GM12872 (cell line): ENCODE data around the gene SLC6A2.

Source experiments
- CTCF ChIP-seq: IDR thresholded peaks from 3 replicates; pipeline ENCODE4 v1.5.1; 2011; ENCODE audit warnings: low read depth, mild to moderate bottlenecking, low read length, moderate library complexity; ENCODE audit not compliant: insufficient read depth

SLC6A2 gene

GRCh38 chr16:55666012-55666411 lies 10.2 kb downstream of the SLC6A2 start:
- no peak for TF ChIP-seq CTCF

GRCh38 chr16:55667753-55668152 lies 12.0 kb downstream of the SLC6A2 start:
- no peak for TF ChIP-seq CTCF

DNA sequence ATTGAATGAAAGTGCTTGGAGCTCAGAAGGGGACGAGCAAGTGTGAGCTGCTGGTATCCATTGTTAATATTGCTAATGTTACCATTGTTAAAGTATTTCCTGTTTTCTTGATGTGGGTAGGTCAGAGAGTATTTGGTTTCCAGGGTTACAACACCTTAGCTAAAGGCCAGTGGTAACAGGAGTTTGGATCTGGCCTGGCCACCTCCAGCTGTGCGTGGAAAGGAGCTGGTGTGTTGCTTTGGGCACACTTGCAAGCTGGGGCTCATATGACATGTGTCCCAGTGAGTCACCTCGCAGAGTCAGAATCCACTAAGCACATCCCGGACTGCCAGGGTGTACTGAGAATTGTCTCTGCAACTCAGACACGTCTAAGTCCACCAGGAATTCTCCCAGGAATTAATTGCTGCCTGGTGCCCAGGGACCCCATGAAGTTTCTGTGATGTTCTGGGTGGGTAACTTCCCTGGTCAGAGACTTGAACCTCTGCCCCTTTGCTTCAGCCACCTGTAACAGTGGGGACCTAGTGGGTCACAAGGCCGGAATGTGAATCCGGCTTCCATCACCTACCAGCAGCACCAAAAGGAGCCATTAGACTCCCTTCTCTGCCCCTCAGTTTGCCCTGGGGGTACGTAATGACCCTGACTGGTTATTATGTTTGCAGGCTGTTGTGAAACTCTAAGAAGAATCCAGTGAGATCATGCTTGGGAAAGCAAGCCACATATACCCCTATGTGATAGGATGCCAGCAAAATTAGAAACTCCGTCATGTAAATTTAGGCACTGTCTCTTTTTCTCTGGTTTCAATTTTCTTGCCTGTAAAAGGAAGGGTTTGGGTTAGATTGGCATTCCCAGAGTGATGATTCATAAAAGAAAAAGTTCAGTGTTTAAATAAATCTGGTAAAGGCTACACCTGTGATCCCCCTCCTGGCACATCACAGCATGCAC lies 12.8 kb downstream of the SLC6A2 start:
- TF ChIP-seq CTCF, result no peak

- TF ChIP-seq CTCF, result no peak
These were observed 15.6 kb downstream of the SLC6A2 start for GRCh38 chr16:55671206-55671973.

DNA sequence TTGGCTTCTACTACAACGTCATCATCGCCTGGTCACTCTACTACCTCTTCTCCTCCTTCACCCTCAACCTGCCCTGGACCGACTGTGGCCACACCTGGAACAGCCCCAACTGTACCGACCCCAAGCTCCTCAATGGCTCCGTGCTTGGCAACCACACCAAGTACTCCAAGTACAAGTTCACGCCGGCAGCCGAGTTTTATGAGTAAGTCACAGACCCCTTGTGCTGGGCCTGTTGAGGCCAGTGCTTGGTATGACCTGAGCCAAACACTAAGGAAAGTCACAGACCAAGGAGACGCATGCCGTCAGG lies 16.1 kb downstream of the SLC6A2 start:
- no peak for TF ChIP-seq CTCF

GRCh38 chr16:55672471-55672870 lies 16.7 kb downstream of the SLC6A2 start:
- no peak for TF ChIP-seq CTCF

DNA sequence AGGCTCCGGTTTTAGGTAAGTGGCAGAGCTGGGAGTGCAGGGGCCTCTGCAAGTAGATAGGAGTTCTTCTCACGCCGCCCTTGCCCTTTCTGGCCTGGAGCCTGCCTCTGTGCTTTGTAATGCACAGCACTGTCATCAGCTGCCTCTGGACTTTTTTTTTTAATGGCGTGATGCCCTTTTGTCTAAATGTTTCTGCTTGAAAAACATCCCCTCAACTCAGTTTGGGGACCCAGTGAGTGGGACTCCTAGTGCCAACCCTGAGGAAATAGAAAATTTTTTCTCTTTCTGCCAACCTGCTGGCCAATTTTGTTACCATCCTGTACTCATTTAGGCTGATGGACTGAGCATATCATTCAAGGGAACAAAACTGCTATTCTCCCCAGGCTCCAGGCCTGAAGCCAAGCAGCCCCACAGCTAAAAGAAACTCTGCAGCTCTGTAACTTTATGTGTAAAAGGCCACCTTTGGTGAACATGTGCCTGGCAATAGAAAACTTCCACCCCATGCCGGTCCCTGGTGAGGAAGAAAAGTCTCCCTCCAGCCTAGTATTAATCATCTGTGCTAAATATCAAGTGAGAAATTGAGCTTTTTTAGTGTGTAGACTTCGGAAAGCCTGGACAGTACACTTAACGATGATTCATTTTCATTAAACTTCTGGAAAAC lies 22.5 kb downstream of the SLC6A2 start:
- no peak for TF ChIP-seq CTCF
